Astrocyte of the cerebellum (primary cell): ENCODE measurements around the gene JAZF1.

Experiments used
- DNase-seq: peaks from one replicate; pipeline ENCODE4 v3.0.0-alpha.2; 2011; ENCODE audit warnings: low read depth
- H3K4me3 ChIP-seq: 2 replicates; pipeline ENCODE4 v1.5.1; 2011; ENCODE audit warnings: mild to moderate bottlenecking, low read depth, low read length, moderate library complexity
- CTCF ChIP-seq: IDR thresholded peaks from 2 replicates; pipeline ENCODE4 v1.5.1; 2012; ENCODE audit warnings: low read length, low read depth, moderate library complexity, mild to moderate bottlenecking; ENCODE audit errors: missing control alignments
- in situ Hi-C: cut with HindIII; loops from 2 replicates; pipeline ENCODE4 v1.10.0; 2017; ENCODE audit warnings: low sequenced_read_pairs

The JAZF1 gene

GRCh38 chr7:27960415-27960814 lies 220.2 kb downstream of the JAZF1 start:
- no peak for DNase-seq
- H3K4me3 ChIP-seq: no peak overlapping the region
- TF ChIP-seq CTCF: no peak
- in situ Hi-C loops: no loop called here

GRCh38 chr7:27958933-27959548 lies 221.6 kb downstream of the JAZF1 start:
- in situ Hi-C loops: no loop called here
- no peak for DNase-seq
- no peak for TF ChIP-seq CTCF
- H3K4me3 ChIP-seq: no peak overlapping the region

GRCh38 chr7:27955596-27955995 lies 225.0 kb downstream of the JAZF1 start:
- DNase-seq: no peak
- in situ Hi-C loops: no loop called here

GRCh38 chr7:27955011-27955410 lies 225.6 kb downstream of the JAZF1 start:
- TF ChIP-seq CTCF: no peak
- in situ Hi-C loops: no loop called here
- DNase-seq: no peak
- no peak overlapping the region for H3K4me3 ChIP-seq

More at GRCh38 chr7:27955596-27955995, 225.0 kb downstream of the JAZF1 start:
- no peak for TF ChIP-seq CTCF
- no peak overlapping the region for H3K4me3 ChIP-seq

- in situ Hi-C loops: no loop called here
- no peak for DNase-seq
- no peak for TF ChIP-seq CTCF
- H3K4me3 ChIP-seq: no peak overlapping the region
Measured at GRCh38 chr7:27953777-27954176, 226.8 kb downstream of the JAZF1 start.

- no peak for TF ChIP-seq CTCF
- in situ Hi-C loops: no loop called here
- H3K4me3 ChIP-seq: no peak overlapping the region
- DNase-seq: no peak
Measured at GRCh38 chr7:27953361-27953760, 227.2 kb downstream of the JAZF1 start.
